MG63 (cell line): ENCODE results near the gene POLR2I. TPM values are rescaled to one million over a fixed set of nuclear protein-coding genes. Genes with fewer than 3 reads are reported as not detected.
"Not testable (repeated sequence)": the region's sequence is repeated elsewhere in the genome, so short reads cannot be mapped to it uniquely, and the experiment has no call there.

Experiments used
- DNase-seq: peaks from one replicate; pipeline ENCODE4 v3.0.0-alpha.2; 2020
- H3K27me3 ChIP-seq: fragments of 250-450 bp; sonication (Bioruptor Pico); 2 replicates; pipeline ENCODE4 v1.5.1; 2020; ENCODE audit warnings: mild to moderate bottlenecking, moderate library complexity
- H3K36me3 ChIP-seq: fragments of 250-450 bp; sonication (Bioruptor Pico); 2 replicates; pipeline ENCODE4 v1.5.1; 2020; ENCODE audit warnings: mild to moderate bottlenecking, moderate library complexity
- H3K4me3 ChIP-seq: fragments of 250-450 bp; sonication (Bioruptor Pico); 2 replicates; pipeline ENCODE4 v1.5.1; 2020; ENCODE audit warnings: mild to moderate bottlenecking, moderate library complexity
- H3K9me3 ChIP-seq: fragments of 250-450 bp; sonication (Bioruptor Pico); 2 replicates; pipeline ENCODE4 v1.5.1; 2020; ENCODE audit warnings: mild to moderate bottlenecking, moderate library complexity
- total RNA-seq: library from RNA; depleted of rRNA; stranded (reverse); fragments of >200 nt; shearing (Covaris generic); gene quantifications from 2 replicates; pipeline ENCODE4 v1.2.3, GENCODE V29; 2014; ENCODE audit warnings: low replicate concordance

Gene POLR2I
- total RNA-seq, 1 experiment from 2014 or later: 94.2 TPM

DNA sequence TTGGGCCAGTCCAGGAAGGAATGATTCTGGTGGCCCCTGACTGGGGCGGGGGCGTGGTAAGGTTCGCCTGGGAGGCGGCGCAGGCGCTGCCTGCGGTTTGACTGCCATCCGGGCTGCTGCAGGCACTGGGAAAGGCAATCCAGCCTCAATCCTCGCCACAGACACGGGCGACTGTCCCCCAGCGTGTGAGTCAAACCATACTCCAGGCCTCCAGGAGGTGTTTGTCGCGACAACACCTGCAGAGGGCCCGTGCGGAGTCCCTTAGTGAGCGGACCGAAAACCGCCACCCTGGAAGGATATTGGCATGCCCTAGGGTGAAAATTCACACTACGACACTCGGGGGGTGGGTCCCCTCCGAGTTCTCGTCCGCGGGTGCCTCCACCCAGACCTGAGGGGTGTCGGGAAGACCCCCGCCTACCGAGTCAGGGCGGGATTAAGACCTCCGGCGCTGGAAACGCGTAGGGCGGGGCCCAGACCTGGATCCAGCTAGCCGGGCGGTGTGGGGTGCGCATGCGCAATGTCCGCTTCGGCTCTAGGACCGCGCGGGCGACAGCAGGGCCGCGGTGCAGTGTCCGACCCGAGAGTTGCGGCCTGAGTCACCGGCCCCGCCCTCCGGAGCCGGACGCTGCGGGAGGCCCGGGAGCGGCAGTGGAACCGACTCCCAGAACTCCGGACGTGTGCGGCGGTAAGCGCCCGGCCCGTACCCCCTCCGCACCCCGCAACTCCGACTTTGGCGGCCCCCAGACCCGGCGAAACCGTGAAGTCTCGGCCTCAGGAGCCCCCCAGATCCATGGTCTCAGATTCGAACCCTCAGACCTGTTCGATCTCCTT, 25.0 kb upstream of the POLR2I start, which contains the start of gene CAPNS1:
Gene CAPNS1, plus strand, starts transcription at position 594 of the 831 bp plus-strand sequence. CDS start 946 bp downstream, outside the sequence.
- H3K4me3 ChIP-seq: peak within 1 kb of the TSS; percentile 100
- DNase-seq: peak; percentile 98
- H3K27me3 ChIP-seq: no peaks in the 10 kb centered on the region
- peaks cover 36% of the 10 kb centered on the region for H3K36me3 ChIP-seq
- no peaks in the 10 kb centered on the region for H3K9me3 ChIP-seq

DNA sequence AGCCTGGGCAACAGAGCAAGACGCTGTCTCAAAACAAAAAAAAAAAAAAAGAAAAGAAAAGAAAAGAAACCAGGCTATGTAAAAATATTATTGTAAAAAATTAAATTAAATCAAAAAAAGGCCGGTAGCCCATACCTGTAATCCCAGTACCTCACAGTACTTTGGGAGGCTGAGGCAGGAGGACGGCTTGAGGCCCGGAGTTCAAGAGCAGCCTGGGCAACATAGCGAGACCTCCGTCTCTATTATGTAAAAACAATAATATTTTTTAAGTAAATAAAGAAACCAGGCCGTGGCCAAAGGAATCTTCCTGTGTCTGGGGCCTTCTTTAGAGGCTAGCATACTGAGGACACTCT, 24.4 kb upstream of the POLR2I start:
- peak overlapping the region; percentile 100 for H3K4me3 ChIP-seq
- no peaks in the 10 kb centered on the region for H3K27me3 ChIP-seq
- DNase-seq: no peak
- no peaks in the 10 kb centered on the region for H3K9me3 ChIP-seq
- H3K36me3 ChIP-seq: peaks cover 30% of the 10 kb centered on the region

DNA sequence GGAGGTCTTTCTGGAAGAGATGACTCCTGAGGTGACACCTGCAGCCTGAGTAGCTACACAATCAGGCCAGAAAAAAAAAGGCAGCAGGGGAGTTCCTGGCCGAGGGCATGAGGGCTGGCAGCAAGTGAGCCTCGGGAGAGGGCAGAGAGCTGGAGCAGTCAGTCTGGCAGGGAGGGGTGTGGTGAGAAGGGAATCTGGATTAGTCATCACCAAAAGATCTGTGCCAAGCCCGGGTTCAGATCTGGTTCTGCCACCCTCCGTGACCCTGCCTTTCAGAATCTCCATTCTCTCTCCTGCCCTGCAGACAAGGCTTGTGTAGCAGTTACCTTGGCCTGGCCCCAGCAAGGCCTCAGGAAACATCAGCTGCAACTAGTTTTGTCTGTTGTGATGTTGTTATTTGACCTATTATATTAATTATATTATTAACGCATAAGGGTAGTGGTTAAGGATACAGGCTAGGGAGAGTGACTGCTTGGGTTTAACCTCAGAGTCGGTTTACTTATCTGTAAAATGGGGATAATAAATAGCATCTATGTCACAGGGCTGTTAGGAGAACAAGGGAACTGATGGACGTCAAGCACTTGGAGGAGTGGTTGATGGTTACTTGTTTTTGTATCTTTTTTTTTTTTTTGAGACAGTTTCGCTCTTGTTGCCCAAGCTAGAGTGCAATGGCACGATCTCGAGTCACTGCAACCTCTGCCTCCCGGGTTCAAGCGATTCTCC, 22.4 kb upstream of the POLR2I start:
- H3K4me3 ChIP-seq: no peak overlapping the region
- DNase-seq: peak; percentile 95
- no peaks in the 10 kb centered on the region for H3K9me3 ChIP-seq
- H3K27me3 ChIP-seq: no peaks in the 10 kb centered on the region
- peaks cover 17% of the 10 kb centered on the region for H3K36me3 ChIP-seq

DNA sequence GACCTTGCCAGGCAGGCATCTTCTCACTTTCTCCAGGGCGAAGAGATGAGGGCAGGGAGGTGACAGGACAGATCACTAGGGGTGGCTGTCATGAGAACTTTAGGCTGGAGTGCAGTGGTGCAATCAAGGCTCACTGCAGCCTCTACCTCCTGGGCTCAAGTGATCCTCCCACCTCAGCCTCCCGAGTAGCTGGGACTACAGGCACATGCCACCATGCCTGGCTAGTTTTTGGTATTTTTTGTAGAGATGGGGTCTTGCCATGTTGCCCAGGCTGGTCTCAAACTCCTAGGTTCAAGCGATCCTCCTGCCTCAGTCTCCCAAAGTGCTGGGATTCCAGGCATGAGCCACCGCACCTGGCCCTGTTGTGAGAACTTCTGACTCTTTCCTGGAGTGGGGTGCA, 20.2 kb upstream of the POLR2I start:
- not testable (repeated sequence) for H3K4me3 ChIP-seq, H3K27me3 ChIP-seq, H3K36me3 ChIP-seq, DNase-seq, H3K9me3 ChIP-seq

DNA sequence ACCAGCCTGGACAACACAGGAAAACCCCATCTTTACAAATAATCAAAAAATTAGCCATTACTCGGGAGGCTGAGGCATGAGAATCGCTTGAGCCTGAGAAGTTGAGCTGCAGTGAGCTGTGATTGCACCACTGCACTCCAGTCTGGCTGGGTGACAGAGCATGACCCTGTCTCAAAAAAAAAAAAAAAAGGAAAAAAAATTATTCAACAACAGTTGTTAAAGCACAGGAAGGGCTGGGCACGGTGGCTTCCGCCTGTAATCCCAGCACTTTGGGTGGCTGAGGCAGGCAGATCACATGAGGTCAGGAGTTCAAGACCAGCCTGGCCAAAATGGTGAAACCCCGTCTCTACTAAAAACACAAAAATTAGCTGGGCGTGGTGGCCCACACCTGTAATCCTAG, 16.5 kb upstream of the POLR2I start:
- H3K27me3 ChIP-seq, DNase-seq, H3K4me3 ChIP-seq, H3K9me3 ChIP-seq, H3K36me3 ChIP-seq: not testable (repeated sequence)

DNA sequence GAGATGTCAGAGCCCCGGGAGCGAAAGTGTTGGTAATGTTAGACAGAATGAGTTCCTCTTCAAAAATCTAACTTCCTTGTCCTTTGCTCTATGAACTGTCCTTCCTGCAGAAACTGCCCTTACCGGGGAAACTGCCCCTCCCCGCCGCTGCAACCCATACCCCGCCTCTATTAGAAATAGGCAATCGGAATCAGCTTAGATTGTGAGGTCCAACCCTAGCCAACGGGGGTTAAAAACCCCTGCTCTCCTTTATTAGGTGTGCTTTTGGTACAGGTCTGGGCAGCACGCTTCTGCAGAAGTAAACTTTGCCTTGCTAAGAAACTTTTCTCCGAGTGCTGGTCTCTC, 13.7 kb upstream of the POLR2I start:
- H3K9me3 ChIP-seq: no peaks in the 10 kb centered on the region
- DNase-seq: peak; percentile 32
- peaks cover 24% of the 10 kb centered on the region for H3K36me3 ChIP-seq
- peak overlapping the region; percentile 52 for H3K4me3 ChIP-seq
- H3K27me3 ChIP-seq: no peaks in the 10 kb centered on the region

DNA sequence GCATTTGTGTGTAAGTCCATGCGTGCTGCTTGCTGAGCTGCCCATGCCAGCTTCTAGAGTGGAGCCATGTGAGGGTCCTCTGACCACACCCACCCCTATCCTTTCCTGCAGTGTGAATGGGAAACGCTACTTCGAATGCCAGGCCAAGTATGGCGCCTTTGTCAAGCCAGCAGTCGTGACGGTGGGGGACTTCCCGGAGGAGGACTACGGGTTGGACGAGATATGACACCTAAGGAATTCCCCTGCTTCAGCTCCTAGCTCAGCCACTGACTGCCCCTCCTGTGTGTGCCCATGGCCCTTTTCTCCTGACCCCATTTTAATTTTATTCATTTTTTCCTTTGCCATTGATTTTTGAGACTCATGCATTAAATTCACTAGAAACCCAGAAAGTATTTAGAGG, 10.9 kb upstream of the POLR2I start:
- Histone ChIP-seq H3K4me3 (no peak overlapping the region), H3K27me3 (no peaks in the 10 kb centered on the region)

DNA sequence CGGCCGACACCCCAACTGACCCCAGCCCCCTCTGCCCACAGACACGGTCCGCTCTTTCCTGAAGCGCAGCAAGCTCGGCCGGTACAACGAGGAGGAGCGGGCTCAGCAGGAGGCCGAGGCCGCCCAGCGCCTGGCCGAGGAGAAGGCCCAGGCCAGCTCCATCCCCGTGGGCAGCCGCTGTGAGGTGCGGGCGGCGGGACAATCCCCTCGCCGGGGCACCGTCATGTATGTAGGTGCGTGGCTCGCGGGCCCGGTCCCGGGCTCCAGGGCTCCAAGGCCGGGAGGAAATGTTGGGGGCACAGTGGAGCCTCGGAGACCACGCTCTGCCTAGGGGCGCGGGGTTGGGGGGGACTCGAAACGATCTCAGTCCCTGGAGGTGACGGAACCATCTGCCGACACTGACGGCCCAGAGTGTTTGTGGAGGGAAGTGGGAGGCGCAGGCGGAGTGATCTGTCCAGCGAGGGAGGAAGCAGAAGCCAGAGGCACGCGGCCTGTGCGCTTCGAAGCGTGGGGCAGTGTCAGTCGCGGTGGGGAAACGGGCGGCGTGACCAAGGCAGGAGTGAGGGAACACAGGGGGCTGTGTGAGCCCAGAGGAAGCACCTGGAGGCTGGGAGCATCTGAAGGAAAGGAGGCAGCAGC, 6.9 kb upstream of the POLR2I start:
- Histone ChIP-seq H3K4me3 (no peak overlapping the region), H3K9me3 (no peaks in the 10 kb centered on the region), H3K36me3 (peaks cover 71% of the 10 kb centered on the region), H3K27me3 (no peaks in the 10 kb centered on the region)
- DNase-seq: no peak

More for the DNA sequence above, 10.9 kb upstream of the POLR2I start:
- H3K9me3 ChIP-seq: no peaks in the 10 kb centered on the region
- DNase-seq: no peak
- peaks cover 37% of the 10 kb centered on the region for H3K36me3 ChIP-seq

DNA sequence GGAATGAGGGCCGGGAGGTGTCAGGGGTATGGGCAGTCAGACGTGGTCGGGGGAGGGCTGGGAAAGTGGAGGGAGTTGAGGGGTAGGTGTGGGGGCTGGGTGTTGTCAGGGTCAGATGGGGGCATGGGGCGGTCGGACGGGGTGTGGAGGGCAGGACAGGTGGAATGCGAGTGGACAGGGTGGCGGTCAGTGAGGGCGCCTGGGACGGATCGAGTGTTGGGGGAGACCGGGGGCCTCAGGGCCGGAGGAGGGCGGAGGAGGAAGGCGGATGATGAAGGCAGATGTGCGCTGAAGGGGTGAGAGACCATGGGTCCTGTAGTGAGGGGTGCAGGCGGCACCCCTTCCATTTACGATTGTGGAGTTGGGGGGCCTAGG, 6.3 kb upstream of the POLR2I start:
- H3K4me3 ChIP-seq: no peak overlapping the region
- DNase-seq: no peak
- no peaks in the 10 kb centered on the region for H3K27me3 ChIP-seq
- no peaks in the 10 kb centered on the region for H3K9me3 ChIP-seq
- H3K36me3 ChIP-seq: peaks cover 77% of the 10 kb centered on the region

DNA sequence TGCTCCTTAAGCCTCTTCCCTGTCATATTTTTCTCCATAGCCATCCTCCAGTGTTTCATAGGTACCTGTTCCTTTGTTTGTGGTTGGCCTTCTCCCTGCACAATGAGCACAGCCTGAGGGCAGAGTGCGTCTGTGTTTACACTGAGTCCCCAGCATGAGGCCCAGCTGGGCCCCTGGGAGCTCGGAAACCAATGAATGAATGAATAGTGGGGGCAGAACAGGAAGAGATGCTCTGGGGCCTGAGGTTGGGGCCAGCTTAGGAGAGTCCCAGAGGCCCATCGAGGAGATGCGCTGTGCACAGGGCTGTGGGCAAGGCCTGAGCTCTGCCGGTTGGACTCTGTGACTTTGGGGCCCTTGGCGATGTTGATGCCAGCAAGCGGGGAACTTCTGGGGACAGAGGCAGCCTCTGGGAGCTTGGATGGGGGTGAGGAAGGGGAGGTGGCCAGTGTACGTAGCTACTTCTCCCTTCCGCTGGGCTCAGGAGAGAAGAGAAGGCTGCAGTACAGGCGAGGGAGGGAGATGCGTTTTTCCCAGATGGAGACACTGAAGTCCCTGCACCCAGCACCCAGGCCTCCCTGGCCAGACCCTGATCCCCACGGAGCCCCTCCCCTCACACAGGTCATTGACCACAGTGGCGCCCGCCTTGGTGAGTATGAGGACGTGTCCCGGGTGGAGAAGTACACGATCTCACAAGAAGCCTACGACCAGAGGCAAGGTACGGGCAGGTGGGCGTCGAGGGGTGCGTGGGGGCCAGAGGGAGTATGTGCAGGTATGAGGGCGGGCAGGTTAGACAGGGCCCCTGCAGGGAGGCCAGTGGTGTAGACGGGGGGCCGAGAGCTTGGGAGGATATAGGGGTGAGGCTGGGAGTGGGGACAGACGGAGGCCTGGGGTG, 5.7 kb upstream of the POLR2I start:
- H3K36me3 ChIP-seq: peaks cover 72% of the 10 kb centered on the region
- no peaks in the 10 kb centered on the region for H3K27me3 ChIP-seq
- DNase-seq: no peak
- H3K9me3 ChIP-seq: no peaks in the 10 kb centered on the region
- H3K4me3 ChIP-seq: no peak overlapping the region

DNA sequence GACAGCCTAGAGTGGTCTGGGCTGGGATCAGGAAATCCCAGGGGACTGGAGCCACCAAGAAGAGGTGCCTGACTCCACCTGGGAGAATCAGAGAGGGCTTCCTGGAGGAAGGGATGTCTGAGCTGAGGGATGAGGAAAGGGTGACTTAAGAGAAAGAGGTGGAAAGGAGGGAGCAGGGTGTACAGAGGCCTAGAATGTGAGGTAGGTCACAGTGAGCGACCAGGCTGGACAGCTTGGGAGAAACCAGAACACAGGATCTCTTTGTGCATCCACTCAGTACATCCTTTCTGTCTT, 1.6 kb upstream of the POLR2I start:
- Histone ChIP-seq H3K4me3 (peak overlapping the region; percentile 84), H3K9me3 (no peaks in the 10 kb centered on the region), H3K36me3 (peaks cover 61% of the 10 kb centered on the region), H3K27me3 (no peaks in the 10 kb centered on the region)
- no peak for DNase-seq

DNA sequence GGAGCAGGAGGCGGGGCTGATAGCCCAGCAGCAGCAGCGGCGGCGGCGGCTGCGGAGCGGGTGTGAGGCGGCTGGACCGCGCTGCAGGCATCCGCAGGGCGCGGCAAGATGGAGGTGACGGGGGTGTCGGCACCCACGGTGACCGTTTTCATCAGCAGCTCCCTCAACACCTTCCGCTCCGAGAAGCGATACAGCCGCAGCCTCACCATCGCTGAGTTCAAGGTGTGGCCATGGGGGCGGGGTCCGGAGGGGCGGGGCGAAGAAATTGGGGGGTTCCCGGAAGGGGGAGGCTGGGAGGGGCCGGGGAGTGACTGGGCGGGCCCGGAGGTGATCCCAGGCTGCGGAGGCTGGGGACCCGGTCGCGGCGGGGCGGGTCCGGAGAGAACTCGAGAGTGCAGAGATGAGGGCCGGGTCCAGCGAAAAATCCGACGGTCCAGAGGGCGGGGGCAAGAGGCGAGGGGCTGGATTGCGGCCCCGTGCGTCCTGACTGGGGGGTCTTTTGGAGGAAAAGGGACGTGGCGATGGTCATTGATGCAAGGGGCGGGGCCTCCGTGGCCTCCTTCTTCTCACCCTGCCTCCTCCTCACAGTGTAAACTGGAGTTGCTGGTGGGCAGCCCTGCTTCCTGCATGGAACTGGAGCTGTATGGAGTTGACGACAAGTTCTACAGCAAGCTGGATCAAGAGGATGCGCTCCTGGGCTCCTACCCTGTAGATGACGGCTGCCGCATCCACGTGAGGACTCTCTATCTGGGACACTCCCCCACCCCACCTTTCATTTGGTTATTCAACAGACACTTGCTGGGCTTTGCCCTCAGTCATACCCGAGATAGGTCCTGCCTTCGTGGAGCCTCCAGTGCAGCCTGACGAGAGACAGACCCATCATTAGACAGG, 1.0 kb upstream of the POLR2I start, which contains the start of gene TBCB:
Gene TBCB, plus strand, starts transcription at position 16 of the 891 bp plus-strand sequence. Its CDS starts 93 bp downstream, at position 109.
- H3K9me3 ChIP-seq: no peaks in the 10 kb centered on the region
- no peaks in the 10 kb centered on the region for H3K27me3 ChIP-seq
- peaks cover 60% of the 10 kb centered on the region for H3K36me3 ChIP-seq
- no peak for DNase-seq
- H3K4me3 ChIP-seq: peak within 1 kb of the TSS; percentile 84

DNA sequence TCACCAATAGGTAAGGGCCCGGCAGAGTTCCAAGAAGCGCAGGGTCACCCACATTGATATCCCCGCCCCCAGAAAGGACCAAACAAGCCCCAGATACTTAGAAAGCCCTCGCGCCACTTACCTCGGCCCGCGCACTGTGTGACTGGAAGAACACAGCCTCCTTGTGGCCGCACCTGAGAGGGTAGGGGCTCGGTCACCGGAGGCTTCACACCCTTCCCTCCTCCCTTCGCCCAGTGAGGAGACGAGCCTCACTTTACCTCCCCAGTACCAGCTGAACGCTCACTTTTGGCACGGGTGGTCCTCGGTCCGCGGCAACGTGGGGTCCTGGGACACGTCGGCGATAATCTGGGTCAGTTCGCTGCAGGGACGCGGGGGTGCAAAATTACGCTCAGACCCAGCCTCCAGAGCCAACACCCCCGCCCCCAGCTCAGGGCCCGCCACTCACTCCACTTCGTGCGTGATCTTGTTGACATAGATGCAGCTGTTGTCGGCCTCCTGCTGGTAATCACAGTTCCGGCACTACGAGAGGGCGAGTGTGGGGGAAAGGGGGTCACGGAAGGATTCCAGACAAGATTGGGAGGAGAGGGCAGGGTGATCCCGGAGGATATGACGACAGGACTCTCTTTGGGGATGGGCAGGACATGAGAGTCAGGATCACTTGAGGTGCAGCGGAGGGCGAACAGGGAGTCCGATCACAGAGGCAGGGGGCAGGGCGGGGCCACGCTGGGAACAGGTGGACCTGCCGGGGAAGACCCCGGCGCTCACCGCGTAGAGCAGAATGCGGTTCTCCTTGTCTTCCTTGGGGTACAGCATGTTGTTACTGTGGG, 568 bp downstream of the POLR2I start:
- Histone ChIP-seq H3K36me3 (peaks cover 49% of the 10 kb centered on the region), H3K9me3 (no peaks in the 10 kb centered on the region), H3K4me3 (peak overlapping the region; percentile 84), H3K27me3 (no peaks in the 10 kb centered on the region)
- peak; percentile 38 for DNase-seq

DNA sequence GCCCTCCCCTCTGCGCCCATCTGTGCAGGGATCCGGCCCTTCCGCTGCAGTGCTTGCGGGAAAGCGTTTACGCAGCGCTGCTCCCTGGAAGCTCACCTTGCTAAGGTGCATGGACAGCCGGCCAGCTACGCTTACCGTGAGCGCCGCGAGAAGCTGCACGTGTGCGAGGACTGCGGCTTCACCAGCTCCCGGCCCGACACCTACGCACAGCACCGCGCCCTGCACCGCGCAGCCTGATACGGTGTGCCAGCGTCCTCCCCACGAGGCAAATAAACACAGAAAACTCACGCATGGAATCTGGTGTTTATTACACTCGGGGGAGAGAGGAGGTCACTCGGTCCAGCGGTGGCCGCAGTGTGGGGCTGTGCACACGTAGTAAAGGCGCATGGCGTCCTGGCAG, 1.2 kb downstream of the POLR2I start:
- Histone ChIP-seq H3K27me3 (no peaks in the 10 kb centered on the region), H3K4me3 (peak overlapping the region; percentile 84), H3K9me3 (no peaks in the 10 kb centered on the region), H3K36me3 (peaks cover 43% of the 10 kb centered on the region)
- no peak for DNase-seq

DNA sequence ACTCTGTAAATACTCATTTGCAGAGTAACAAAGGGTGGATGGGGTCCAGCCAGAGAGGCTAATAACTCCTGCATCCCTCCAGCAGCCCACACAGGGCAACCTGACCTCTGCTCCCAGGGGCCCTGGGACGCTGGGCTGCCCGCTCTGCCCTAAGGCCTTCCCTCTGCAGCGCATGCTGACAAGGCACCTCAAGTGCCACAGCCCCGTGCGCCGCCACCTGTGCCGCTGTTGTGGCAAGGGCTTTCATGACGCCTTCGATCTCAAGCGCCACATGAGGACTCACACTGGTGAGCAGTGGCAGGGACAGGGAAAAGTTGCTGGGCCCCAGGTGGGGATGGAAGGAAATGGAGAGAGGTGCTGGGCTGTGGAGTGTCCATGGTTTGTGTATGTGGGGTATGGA, 2.0 kb downstream of the POLR2I start:
- H3K4me3 ChIP-seq: no peak overlapping the region
- no peaks in the 10 kb centered on the region for H3K27me3 ChIP-seq
- no peaks in the 10 kb centered on the region for H3K9me3 ChIP-seq
- peaks cover 38% of the 10 kb centered on the region for H3K36me3 ChIP-seq
- no peak for DNase-seq
